H9 (cell line): ENCODE data around the gene TCEA2. TPM values are rescaled to one million over a fixed set of nuclear protein-coding genes. Genes with fewer than 3 reads are reported as not detected.

ENCODE experiments used
- DNase-seq: peaks from one replicate; pipeline ENCODE4 v3.0.0-alpha.2; 2017
- H2AFZ ChIP-seq: one replicate; pipeline ENCODE4 v1.6.1; 2013; ENCODE audit warnings: mild to moderate bottlenecking, low read length, control low read depth, moderate library complexity
- H2AK5ac ChIP-seq: 2 replicates; pipeline ENCODE4 v1.6.1; 2013; ENCODE audit warnings: low read length, control low read depth, mixed read lengths; ENCODE audit not compliant: insufficient read length
- H2BK120ac ChIP-seq: one replicate; pipeline ENCODE4 v1.6.1; 2013; ENCODE audit warnings: low read depth, mild to moderate bottlenecking, low read length, control low read depth, inconsistent platforms; ENCODE audit not compliant: poor library complexity, severe bottlenecking
- H2BK12ac ChIP-seq: 2 replicates; pipeline ENCODE4 v1.6.1; 2013; ENCODE audit warnings: low read length, control low read depth, mixed read lengths, low read depth; ENCODE audit not compliant: insufficient read length
- H2BK15ac ChIP-seq: 2 replicates; pipeline ENCODE4 v1.6.1; 2013; ENCODE audit warnings: low read depth, low read length, control low read depth
- H2BK20ac ChIP-seq: one replicate; pipeline ENCODE4 v1.6.1; 2013; ENCODE audit warnings: low read depth, mild to moderate bottlenecking, low read length, control low read depth, inconsistent platforms; ENCODE audit not compliant: poor library complexity, severe bottlenecking
- H2BK5ac ChIP-seq: 2 replicates; pipeline ENCODE4 v1.6.1; 2013; ENCODE audit warnings: low read length, control low read depth, mixed read lengths; ENCODE audit not compliant: insufficient read length
- H3K14ac ChIP-seq: 2 replicates; pipeline ENCODE4 v1.6.1; 2013; ENCODE audit warnings: low read length, control low read depth; ENCODE audit not compliant: insufficient read depth
- H3K18ac ChIP-seq: 2 replicates; pipeline ENCODE4 v1.6.1; 2013; ENCODE audit warnings: low read depth, mild to moderate bottlenecking, mixed read lengths, low read length, control low read depth; ENCODE audit not compliant: insufficient read length
- H3K23ac ChIP-seq: 2 replicates; pipeline ENCODE4 v1.6.1; 2013; ENCODE audit warnings: low read length, control low read depth, mixed read lengths, low read depth; ENCODE audit not compliant: insufficient read length
- H3K23me2 ChIP-seq: 2 replicates; pipeline ENCODE4 v1.6.1; 2013; ENCODE audit warnings: low read depth, mild to moderate bottlenecking, mixed read lengths, low read length, control low read depth; ENCODE audit not compliant: insufficient read length, poor library complexity, severe bottlenecking
- H3K27ac ChIP-seq: 2 replicates; pipeline ENCODE4 v1.5.1; 2013; ENCODE audit warnings: low read length, control low read depth, mixed read lengths, low read depth; ENCODE audit not compliant: insufficient read length
- H3K27me3 ChIP-seq: 2 replicates; pipeline ENCODE4 v1.6.1; 2013; ENCODE audit warnings: low read length, control low read depth, inconsistent platforms; ENCODE audit not compliant: insufficient read depth
- H3K4ac ChIP-seq: 2 replicates; pipeline ENCODE4 v1.6.1; 2013; ENCODE audit warnings: low read depth, mild to moderate bottlenecking, control low read depth, inconsistent platforms, low read length, moderate library complexity
- H3K4me1 ChIP-seq: 2 replicates; pipeline ENCODE4 v1.6.1; 2013; ENCODE audit warnings: low read length, control low read depth, inconsistent platforms; ENCODE audit not compliant: insufficient read depth
- H3K4me2 ChIP-seq: 2 replicates; pipeline ENCODE4 v1.6.1; 2013; ENCODE audit warnings: low read length, control low read depth, mixed read lengths; ENCODE audit not compliant: insufficient read length, insufficient read depth
- H3K56ac ChIP-seq: 2 replicates; pipeline ENCODE4 v1.6.1; 2013; ENCODE audit warnings: low read depth, mild to moderate bottlenecking, mixed read lengths, low read length, control low read depth; ENCODE audit not compliant: insufficient read length
- H3K79me1 ChIP-seq: 2 replicates; pipeline ENCODE4 v1.6.1; 2013; ENCODE audit warnings: low read depth, mild to moderate bottlenecking, moderate library complexity, low read length, control low read depth, inconsistent platforms; ENCODE audit not compliant: insufficient read depth, poor library complexity, severe bottlenecking
- H3K79me2 ChIP-seq: 2 replicates; pipeline ENCODE4 v1.6.1; 2013; ENCODE audit warnings: low read length, control low read depth, inconsistent platforms; ENCODE audit not compliant: insufficient read depth
- H3K9ac ChIP-seq: 2 replicates; pipeline ENCODE4 v1.6.1; 2013; ENCODE audit warnings: low read length, control low read depth, mixed read lengths; ENCODE audit not compliant: insufficient read length; ENCODE audit errors: extremely low read depth
- H3K9me3 ChIP-seq: one replicate; pipeline ENCODE4 v1.6.1; 2013; ENCODE audit warnings: low read depth, low read length, inconsistent platforms; ENCODE audit not compliant: control insufficient read depth
- H3T11ph ChIP-seq: one replicate; pipeline ENCODE4 v1.6.1; 2013; ENCODE audit warnings: mild to moderate bottlenecking, low read length, control low read depth, inconsistent platforms
- H4K20me1 ChIP-seq: one replicate; pipeline ENCODE4 v1.6.1; 2013; ENCODE audit not compliant: control insufficient read depth, insufficient read length, insufficient read depth
- H4K5ac ChIP-seq: 2 replicates; pipeline ENCODE4 v1.6.1; 2013; ENCODE audit warnings: low read depth, mild to moderate bottlenecking, mixed read lengths, low read length, control low read depth; ENCODE audit not compliant: insufficient read length
- H4K8ac ChIP-seq: replicated peaks from 2 replicates; pipeline ENCODE4 v1.6.1; 2013; ENCODE audit warnings: low read length, control low read depth, mixed read lengths, low read depth; ENCODE audit not compliant: insufficient read length
- H4K91ac ChIP-seq: 2 replicates; pipeline ENCODE4 v1.6.1; 2013; ENCODE audit warnings: low read depth, mild to moderate bottlenecking, moderate library complexity, mixed read lengths, low read length, control low read depth; ENCODE audit not compliant: insufficient read length
- H3K27ac Mint-ChIP-seq, 3 experiments: 2 replicates in 2 of 3; 3 replicates in 1 of 3; pipeline ENCODE4 v1.8.0; 2020 to 2021; ENCODE audit warnings: mixed read lengths in 3 of 3, mild to moderate bottlenecking in 1 of 3, moderate library complexity in 1 of 3
- H3K27me3 Mint-ChIP-seq: 2 replicates; pipeline ENCODE4 v1.8.0; 2021; ENCODE audit warnings: low read depth, mild to moderate bottlenecking, moderate library complexity, mixed read lengths
- H3K36me3 Mint-ChIP-seq, 3 experiments: 2 replicates in 2 of 3; 3 replicates in 1 of 3; pipeline ENCODE4 v1.8.0; 2020 to 2021; ENCODE audit warnings: low read depth in 3 of 3, mixed read lengths in 3 of 3; ENCODE audit not compliant: insufficient read depth in 1 of 3
- H3K4me1 Mint-ChIP-seq, 2 experiments: 2 replicates each; pipeline ENCODE4 v1.8.0; 2020; ENCODE audit warnings: mixed read lengths in 2 of 2
- H3K4me3 Mint-ChIP-seq, 2 experiments: 2 replicates in 1 of 2; 3 replicates in 1 of 2; pipeline ENCODE4 v1.8.0; 2020 to 2021; ENCODE audit warnings: mild to moderate bottlenecking in 2 of 2, mixed read lengths in 2 of 2, moderate library complexity in 1 of 2
- H3K9me3 Mint-ChIP-seq, 2 experiments: 2 replicates in 1 of 2; 3 replicates in 1 of 2; pipeline ENCODE4 v1.8.0; 2020; ENCODE audit warnings: mild to moderate bottlenecking in 2 of 2, mixed read lengths in 2 of 2, moderate library complexity in 1 of 2
- WGBS: extraction: QIAGEN DNeasy Blood & Tissue Kit; methylation state at CpG from one replicate; pipeline ENCODE4 v1.1.7; 2013; ENCODE audit warnings: missing lambda C conversion rate, low lambda C conversion rate, mixed read lengths; ENCODE audit not compliant: insufficient read length; ENCODE audit errors: extremely low coverage; 5-methylcytosine and 5-hydroxymethylcytosine counted together
- total RNA-seq: library from RNA; stranded (reverse); gene quantifications from 2 replicates; pipeline ENCODE4 v1.2.1, GENCODE V29; 2021
- TF ChIP-seq, protein P1 (sequence below): fragments of 200-600 bp; sonication (generic); conservative IDR thresholded peaks from 3 replicates; pipeline ENCODE4 v1.8.0; 2021; ENCODE audit warnings: antibody characterized with exemption, mild to moderate bottlenecking

Gene TCEA2
- total RNA-seq, 1 experiment from 2014 or later: 51.7 TPM

GRCh38 chr20:64114356-64114971, 51.5 kb downstream of the TCEA2 start:
- Histone ChIP-seq H3K4me1 (no peaks in the 10 kb centered on the region), H2BK20ac (no peak overlapping the region), H4K20me1 (peaks cover 3% of the 10 kb centered on the region), H3K23me2 (no peaks in the 10 kb centered on the region), H2BK120ac (no peak overlapping the region), H3K27ac (no peak overlapping the region), H4K91ac (no peak overlapping the region), H2BK15ac (no peak overlapping the region), H2BK12ac (no peak overlapping the region), H3K56ac (no peak overlapping the region), H3K9ac (no peak overlapping the region), H3K79me1 (no peaks in the 10 kb centered on the region), H3K79me2 (no peaks in the 10 kb centered on the region), H2AK5ac (no peak overlapping the region), H2BK5ac (no peak overlapping the region), H3K14ac (no peak overlapping the region; the same call in 1 of the 2 replicates), H3K4me2 (no peak overlapping the region), H3T11ph (no peak overlapping the region), H3K23ac (no peak overlapping the region), H4K8ac (no peak overlapping the region), H2AFZ (no peak overlapping the region), H3K4ac (no peak overlapping the region), H3K18ac (no peak overlapping the region), H3K27me3 (no peaks in the 10 kb centered on the region), H3K9me3 (no peaks in the 10 kb centered on the region), H4K5ac (no peak overlapping the region)
- Mint-ChIP-seq H3K27me3 (0 out of 2 replicates have a peak, but pooled peaks cover 2% of the 10 kb centered on the region), H3K9me3 (no peaks in the 10 kb centered on the region), H3K4me1 (no peaks in the 10 kb centered on the region), H3K36me3 (no peaks in the 10 kb centered on the region), H3K27ac (no peak overlapping the region), H3K4me3 (no peak overlapping the region)
- TF ChIP-seq, protein P1, sequence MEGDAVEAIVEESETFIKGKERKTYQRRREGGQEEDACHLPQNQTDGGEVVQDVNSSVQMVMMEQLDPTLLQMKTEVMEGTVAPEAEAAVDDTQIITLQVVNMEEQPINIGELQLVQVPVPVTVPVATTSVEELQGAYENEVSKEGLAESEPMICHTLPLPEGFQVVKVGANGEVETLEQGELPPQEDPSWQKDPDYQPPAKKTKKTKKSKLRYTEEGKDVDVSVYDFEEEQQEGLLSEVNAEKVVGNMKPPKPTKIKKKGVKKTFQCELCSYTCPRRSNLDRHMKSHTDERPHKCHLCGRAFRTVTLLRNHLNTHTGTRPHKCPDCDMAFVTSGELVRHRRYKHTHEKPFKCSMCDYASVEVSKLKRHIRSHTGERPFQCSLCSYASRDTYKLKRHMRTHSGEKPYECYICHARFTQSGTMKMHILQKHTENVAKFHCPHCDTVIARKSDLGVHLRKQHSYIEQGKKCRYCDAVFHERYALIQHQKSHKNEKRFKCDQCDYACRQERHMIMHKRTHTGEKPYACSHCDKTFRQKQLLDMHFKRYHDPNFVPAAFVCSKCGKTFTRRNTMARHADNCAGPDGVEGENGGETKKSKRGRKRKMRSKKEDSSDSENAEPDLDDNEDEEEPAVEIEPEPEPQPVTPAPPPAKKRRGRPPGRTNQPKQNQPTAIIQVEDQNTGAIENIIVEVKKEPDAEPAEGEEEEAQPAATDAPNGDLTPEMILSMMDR: no peak
- no peak for DNase-seq
- WGBS: no CpG with 5 or more reads among the region's 14 CpGs
